CD14-positive monocyte (primary cell): Measurements from ENCODE around the gene METTL16. TPM values are rescaled to one million over a fixed set of nuclear protein-coding genes. Genes with fewer than 3 reads are reported as not detected.
A peak's percentile ranks its signal among the peaks of the same experiment; 100 is the strongest.

Experiments
- DNase-seq, 3 donors: peaks; one replicate each; pipeline ENCODE4 v3.0.0-alpha.2; 2011 to 2022
- H2AFZ ChIP-seq: 2 replicates; pipeline ENCODE4 v1.6.0; 2012; ENCODE audit warnings: mild to moderate bottlenecking, low read depth, low read length, inconsistent platforms; ENCODE audit not compliant: insufficient read depth, poor library complexity, severe bottlenecking
- H3K27ac ChIP-seq, 2 donors: 1 replicate in 1 of 2; 2 replicates in 1 of 2; pipeline ENCODE4 v1.5.1; 2012 to 2013; ENCODE audit warnings: low read length in 2 of 2, control low read depth in 1 of 2, inconsistent platforms in 1 of 2, low read depth in 1 of 2, mild to moderate bottlenecking in 1 of 2
- H3K27me3 ChIP-seq, 2 donors: one replicate each; pipeline versions ENCODE4 v1.6.0 to v1.6.1; 2011 to 2013; ENCODE audit warnings: low read length in 2 of 2; ENCODE audit not compliant: control insufficient read depth in 2 of 2, insufficient read depth in 2 of 2
- H3K36me3 ChIP-seq, 2 donors: replicated peaks in 1 of 2; 1 replicate in 1 of 2; 2 replicates in 1 of 2; pipeline versions ENCODE4 v1.5.1 to v1.6.1; 2012 to 2013; ENCODE audit warnings: low read length in 2 of 2, control low read depth in 1 of 2, inconsistent platforms in 1 of 2, mild to moderate bottlenecking in 1 of 2; ENCODE audit not compliant: insufficient read depth in 2 of 2, control insufficient read depth in 1 of 2
- H3K4me1 ChIP-seq, 2 donors: 1 replicate in 1 of 2; 2 replicates in 1 of 2; pipeline versions ENCODE4 v1.5.1 to v1.6.1; 2012 to 2013; ENCODE audit warnings: low read length in 2 of 2, control low read depth in 1 of 2, inconsistent platforms in 1 of 2, mild to moderate bottlenecking in 1 of 2, moderate library complexity in 1 of 2; ENCODE audit not compliant: insufficient read depth in 2 of 2, control insufficient read depth in 1 of 2
- H3K4me2 ChIP-seq: replicated peaks from 2 replicates; pipeline ENCODE3; 2012; ENCODE audit warnings: low read length, moderate library complexity, mild to moderate bottlenecking; ENCODE audit not compliant: poor library complexity, severe bottlenecking; ENCODE audit errors: extremely low read depth
- H3K4me3 ChIP-seq, 3 experiments: fragments of 200-600 bp in 1 of 3; sonication (generic) in 1 of 3; replicated peaks in 1 of 3; 1 replicate in 2 of 3; 2 replicates in 1 of 3; pipeline ENCODE4 v1.5.1; 2011 to 2013; ENCODE audit warnings: low read length in 3 of 3, mild to moderate bottlenecking in 3 of 3, control low read depth in 2 of 3, low read depth in 2 of 3, inconsistent platforms in 1 of 3, moderate library complexity in 1 of 3
- H3K79me2 ChIP-seq: 2 replicates; pipeline ENCODE4 v1.6.0; 2012; ENCODE audit warnings: mild to moderate bottlenecking, control low read depth, inconsistent platforms, low read length, moderate library complexity; ENCODE audit not compliant: insufficient read depth
- H3K9ac ChIP-seq: 2 replicates; pipeline ENCODE4 v1.6.0; 2017; ENCODE audit warnings: low read length, mild to moderate bottlenecking; ENCODE audit not compliant: insufficient read depth, poor library complexity, severe bottlenecking
- H3K9me3 ChIP-seq, 2 donors: replicated peaks in 1 of 2; 1 replicate in 1 of 2; 2 replicates in 1 of 2; pipeline versions ENCODE4 v1.5.1 to v1.6.1; 2012 to 2013; ENCODE audit warnings: low read length in 2 of 2, control low read depth in 1 of 2; ENCODE audit not compliant: control insufficient read depth in 1 of 2, insufficient read depth in 1 of 2
- H4K20me1 ChIP-seq: 2 replicates; pipeline ENCODE4 v1.6.0; 2012; ENCODE audit warnings: mild to moderate bottlenecking, low read length, control low read depth, moderate library complexity; ENCODE audit not compliant: insufficient read depth
- H3K27ac Mint-ChIP-seq, 7 donors: one replicate each; pipeline ENCODE4 v1.8.0; 2020; ENCODE audit warnings: mild to moderate bottlenecking in 7 of 7, mixed read lengths in 7 of 7, moderate library complexity in 6 of 7, inconsistent platforms in 2 of 7
- H3K27me3 Mint-ChIP-seq, 3 donors: one replicate each; pipeline ENCODE4 v1.8.0; 2021 to 2022; ENCODE audit warnings: low read depth in 3 of 3, mild to moderate bottlenecking in 3 of 3, mixed read lengths in 3 of 3, moderate library complexity in 3 of 3, inconsistent platforms in 1 of 3
- H3K36me3 Mint-ChIP-seq, 2 donors: one replicate each; pipeline ENCODE4 v1.8.0; 2020; ENCODE audit warnings: mixed read lengths in 2 of 2, inconsistent platforms in 1 of 2, mild to moderate bottlenecking in 1 of 2
- H3K4me1 Mint-ChIP-seq: one replicate; pipeline ENCODE4 v1.8.0; 2020; ENCODE audit warnings: mild to moderate bottlenecking, mixed read lengths
- H3K4me3 Mint-ChIP-seq, 2 donors: one replicate each; pipeline ENCODE4 v1.8.0; 2020; ENCODE audit warnings: mild to moderate bottlenecking in 2 of 2, mixed read lengths in 2 of 2, moderate library complexity in 1 of 2
- H3K9me3 Mint-ChIP-seq, 7 donors: one replicate each; pipeline ENCODE4 v1.8.0; 2020 to 2022; ENCODE audit warnings: mixed read lengths in 7 of 7, mild to moderate bottlenecking in 6 of 7, moderate library complexity in 6 of 7, inconsistent platforms in 2 of 7
- WGBS: methylation state at CpG from one replicate; pipeline ENCODE4 v1.1.5; 2013; ENCODE audit warnings: missing lambda C conversion rate; ENCODE audit not compliant: insufficient coverage; 5-methylcytosine and 5-hydroxymethylcytosine counted together
- intact Hi-C, 2 donors: fragments of 100-400 bp; cut with micrococcal nuclease; formaldehyde crosslinking; loops; one replicate each; pipeline versions ENCODE4 v1.15.0 to v1.15.1; 2023
- polyA plus RNA-seq, 3 donors: library from polyadenylated mRNA; depleted of rRNA in 1 of 3; unstranded in 2 of 3; stranded (reverse) in 1 of 3; fragments of 300-500 nt in 2 of 3; fragments of >200 nt in 1 of 3; fragmentation: Illumina TruSeq in 2 of 3; gene quantifications; 1 replicate in 2 of 3; 2 replicates in 1 of 3; pipeline ENCODE4 v1.2.3, GENCODE V29; 2012 to 2021
- TF ChIP-seq, protein P1 (sequence below): fragments of 200-600 bp; IDR thresholded peaks from one replicate; pipeline ENCODE4 v1.8.0; 2022; ENCODE audit warnings: antibody characterized with exemption, mild to moderate bottlenecking

METTL16 gene
- polyA plus RNA-seq, 3 donors = 3.0 to 8.0 (median 4.7) TPM

DNA sequence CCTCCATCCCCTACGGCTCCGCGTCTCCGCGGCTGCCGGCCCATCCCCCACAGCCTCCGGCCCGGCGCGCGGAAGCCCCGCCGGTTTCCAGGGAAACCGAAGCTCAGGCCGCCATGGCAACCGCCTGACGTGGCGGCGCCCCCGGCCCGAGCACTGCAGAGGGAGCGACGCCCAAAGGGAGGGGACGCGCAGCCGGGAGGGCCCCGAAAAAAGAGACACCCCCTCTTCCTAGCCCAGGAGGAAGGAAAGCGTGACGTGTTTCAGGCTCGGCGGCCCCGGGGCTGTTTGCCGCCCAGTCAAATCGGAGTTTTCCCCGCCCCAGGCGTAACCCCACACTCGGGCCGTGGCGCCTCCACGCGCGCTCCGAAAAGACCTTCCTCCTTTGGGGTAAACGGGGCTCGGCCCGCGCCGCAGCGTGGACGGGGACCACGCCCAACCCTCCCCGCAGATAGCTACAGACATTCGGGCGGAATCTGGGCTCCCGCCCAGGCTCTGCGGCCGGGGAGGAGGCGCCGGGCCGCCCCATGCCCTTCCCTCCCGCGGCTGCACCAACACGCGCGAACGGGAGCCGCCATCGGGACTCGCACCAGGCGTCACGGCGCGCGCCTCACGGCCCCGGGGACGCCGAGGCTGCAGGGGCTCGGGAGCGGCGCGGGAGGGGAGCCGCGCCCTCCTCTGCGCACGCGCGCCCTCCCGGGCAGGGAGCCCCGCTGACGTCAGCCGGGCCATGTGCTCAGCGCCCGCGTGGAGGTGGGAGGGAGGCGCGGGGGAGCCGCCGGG, 118.3 kb downstream of the METTL16 start:
- Mint-ChIP-seq H3K27me3 (peaks cover 0 to 2% (median 2%) of the 10 kb centered on the region in 3 donors), H3K27ac (peak overlapping the region; percentile 95 to 100 (median 97)), H3K36me3 (peaks cover 50 to 52% of the 10 kb centered on the region in 2 donors), H3K9me3 (no peaks in the 10 kb centered on the region), H3K4me1 (peaks cover 62% of the 10 kb centered on the region), H3K4me3 (peak overlapping the region; percentile 73 to 84)
- Histone ChIP-seq H3K9ac (peak overlapping the region; percentile 95), H3K4me2 (peak overlapping the region; percentile 79), H3K79me2 (peaks cover 73% of the 10 kb centered on the region), H3K4me3 (peak overlapping the region; percentile 63 to 98 (median 73)), H2AFZ (no peak overlapping the region), H3K4me1 (peaks cover 65 to 73% of the 10 kb centered on the region in 2 donors), H3K27ac (peak overlapping the region; percentile 95 to 99), H4K20me1 (peaks cover 37% of the 10 kb centered on the region), H3K27me3 (no peaks in the 10 kb centered on the region), H3K9me3 (no peaks in the 10 kb centered on the region), H3K36me3 (peaks cover 14 to 20% of the 10 kb centered on the region in 2 donors)
- WGBS = under 1% methylated on average over 72 of the region's 99 CpGs
- intact Hi-C loops = loop anchor here in 1 of 2 donors (5.0 to 10.0 kb wide), 2 partner anchors 676 to 749 kb away; partner anchors contain the start of genes RILP and SCARF1
- DNase-seq = peak; percentile 83 to 95 (median 93)
- TF ChIP-seq, protein P1, sequence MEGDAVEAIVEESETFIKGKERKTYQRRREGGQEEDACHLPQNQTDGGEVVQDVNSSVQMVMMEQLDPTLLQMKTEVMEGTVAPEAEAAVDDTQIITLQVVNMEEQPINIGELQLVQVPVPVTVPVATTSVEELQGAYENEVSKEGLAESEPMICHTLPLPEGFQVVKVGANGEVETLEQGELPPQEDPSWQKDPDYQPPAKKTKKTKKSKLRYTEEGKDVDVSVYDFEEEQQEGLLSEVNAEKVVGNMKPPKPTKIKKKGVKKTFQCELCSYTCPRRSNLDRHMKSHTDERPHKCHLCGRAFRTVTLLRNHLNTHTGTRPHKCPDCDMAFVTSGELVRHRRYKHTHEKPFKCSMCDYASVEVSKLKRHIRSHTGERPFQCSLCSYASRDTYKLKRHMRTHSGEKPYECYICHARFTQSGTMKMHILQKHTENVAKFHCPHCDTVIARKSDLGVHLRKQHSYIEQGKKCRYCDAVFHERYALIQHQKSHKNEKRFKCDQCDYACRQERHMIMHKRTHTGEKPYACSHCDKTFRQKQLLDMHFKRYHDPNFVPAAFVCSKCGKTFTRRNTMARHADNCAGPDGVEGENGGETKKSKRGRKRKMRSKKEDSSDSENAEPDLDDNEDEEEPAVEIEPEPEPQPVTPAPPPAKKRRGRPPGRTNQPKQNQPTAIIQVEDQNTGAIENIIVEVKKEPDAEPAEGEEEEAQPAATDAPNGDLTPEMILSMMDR = no peak

DNA sequence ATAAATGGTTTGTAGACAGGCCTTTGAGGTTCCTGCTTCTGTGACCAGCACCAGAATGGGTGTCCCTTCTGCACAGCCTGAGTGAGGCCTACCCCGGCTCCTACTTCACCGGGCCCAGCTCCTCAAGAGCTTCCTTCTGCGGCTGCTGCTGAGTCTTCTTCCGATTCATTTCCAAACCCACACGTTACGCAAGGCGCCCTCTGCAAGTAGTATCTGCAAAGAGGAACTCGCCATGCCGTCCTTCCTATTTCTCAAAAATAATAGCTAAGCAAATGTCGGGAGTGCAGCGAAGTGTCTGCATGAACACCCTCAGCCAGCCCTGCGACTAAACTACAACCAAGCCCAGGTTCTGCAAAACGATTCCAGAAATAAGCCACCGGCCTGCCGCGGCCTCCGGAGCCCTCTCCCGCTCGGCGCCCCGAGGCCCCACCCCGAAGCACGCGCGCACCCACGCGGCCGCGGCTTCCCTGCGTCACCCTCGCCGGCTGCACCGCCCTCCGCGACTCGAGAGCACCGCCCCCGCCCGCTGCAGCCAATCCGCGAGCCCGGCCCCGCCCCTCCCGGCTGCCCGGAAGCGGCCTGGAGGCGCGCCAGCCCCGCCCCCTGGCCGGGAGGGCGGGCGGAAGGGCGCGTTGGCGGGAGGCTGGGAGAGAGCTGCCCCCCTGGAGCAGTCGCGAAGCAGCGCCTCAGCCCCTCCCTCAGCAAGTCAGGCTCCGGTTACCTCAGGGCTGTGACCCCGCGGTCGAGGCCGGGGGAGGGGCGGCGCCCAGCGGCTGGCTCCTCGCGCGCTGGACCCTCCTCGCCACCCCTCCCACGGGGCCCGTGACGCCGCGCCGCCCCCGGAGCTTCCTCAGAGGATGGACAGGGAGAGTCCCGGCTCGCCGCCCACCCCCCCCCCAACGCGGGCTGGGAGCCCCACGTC, 119.2 kb downstream of the METTL16 start:
- peak overlapping the region; percentile 98 to 100 (median 99) for H3K27ac Mint-ChIP-seq
- Histone ChIP-seq H3K27me3 (no peaks in the 10 kb centered on the region), H3K4me2 (peak overlapping the region; percentile 79), H3K9ac (peak overlapping the region; percentile 95), H3K4me3 (peak overlapping the region; percentile 63 to 98 (median 73)), H4K20me1 (peaks cover 39% of the 10 kb centered on the region), H3K9me3 (no peaks in the 10 kb centered on the region), H3K36me3 (peaks cover 23 to 29% of the 10 kb centered on the region in 2 donors), H2AFZ (no peak overlapping the region), H3K79me2 (peaks cover 65% of the 10 kb centered on the region), H3K4me1 (peaks cover 56 to 65% of the 10 kb centered on the region in 2 donors), H3K27ac (peak overlapping the region; percentile 95 to 99)
- H3K9me3 Mint-ChIP-seq = no peaks in the 10 kb centered on the region
- WGBS = 0% methylated on average over 68 of the region's 83 CpGs
- H3K27me3 Mint-ChIP-seq = peaks cover 0 to 2% (median 2%) of the 10 kb centered on the region in 3 donors
- TF ChIP-seq, protein P1 = no peak
- H3K4me1 Mint-ChIP-seq = peaks cover 54% of the 10 kb centered on the region
- peaks cover 53 to 55% of the 10 kb centered on the region in 2 donors for H3K36me3 Mint-ChIP-seq
- peak; percentile 93 to 98 (median 97) for DNase-seq
- intact Hi-C loops = loop anchor here (1.0 to 10.0 kb wide), 4 partner anchors 9 to 748 kb away; partner anchors contain the start of genes MNT (in 2 of the 2), RILP (in 1 of the 2) and SCARF1 (in 1 of the 2)
- H3K4me3 Mint-ChIP-seq = peak overlapping the region; percentile 85 to 87
